CD14-positive monocyte (primary cell): ENCODE measurements around the gene LEAP2. TPM values are rescaled to one million over a fixed set of nuclear protein-coding genes. Genes with fewer than 3 reads are reported as not detected.
A peak's percentile ranks its signal among the peaks of the same experiment; 100 is the strongest.

ENCODE experiments used
- DNase-seq, 3 donors: peaks; one replicate each; pipeline ENCODE4 v3.0.0-alpha.2; 2011 to 2022
- H2AFZ ChIP-seq: 2 replicates; pipeline ENCODE4 v1.6.0; 2012; ENCODE audit warnings: mild to moderate bottlenecking, low read depth, low read length, inconsistent platforms; ENCODE audit not compliant: insufficient read depth, poor library complexity, severe bottlenecking
- H3K27ac ChIP-seq, 2 donors: 1 replicate in 1 of 2; 2 replicates in 1 of 2; pipeline ENCODE4 v1.5.1; 2012 to 2013; ENCODE audit warnings: low read length in 2 of 2, control low read depth in 1 of 2, inconsistent platforms in 1 of 2, low read depth in 1 of 2, mild to moderate bottlenecking in 1 of 2
- H3K27me3 ChIP-seq, 2 donors: one replicate each; pipeline versions ENCODE4 v1.6.0 to v1.6.1; 2011 to 2013; ENCODE audit warnings: low read length in 2 of 2; ENCODE audit not compliant: control insufficient read depth in 2 of 2, insufficient read depth in 2 of 2
- H3K36me3 ChIP-seq, 2 donors: replicated peaks in 1 of 2; 1 replicate in 1 of 2; 2 replicates in 1 of 2; pipeline versions ENCODE4 v1.5.1 to v1.6.1; 2012 to 2013; ENCODE audit warnings: low read length in 2 of 2, control low read depth in 1 of 2, inconsistent platforms in 1 of 2, mild to moderate bottlenecking in 1 of 2; ENCODE audit not compliant: insufficient read depth in 2 of 2, control insufficient read depth in 1 of 2
- H3K4me1 ChIP-seq, 2 donors: 1 replicate in 1 of 2; 2 replicates in 1 of 2; pipeline versions ENCODE4 v1.5.1 to v1.6.1; 2012 to 2013; ENCODE audit warnings: low read length in 2 of 2, control low read depth in 1 of 2, inconsistent platforms in 1 of 2, mild to moderate bottlenecking in 1 of 2, moderate library complexity in 1 of 2; ENCODE audit not compliant: insufficient read depth in 2 of 2, control insufficient read depth in 1 of 2
- H3K4me2 ChIP-seq: replicated peaks from 2 replicates; pipeline ENCODE3; 2012; ENCODE audit warnings: low read length, moderate library complexity, mild to moderate bottlenecking; ENCODE audit not compliant: poor library complexity, severe bottlenecking; ENCODE audit errors: extremely low read depth
- H3K4me3 ChIP-seq, 3 experiments: fragments of 200-600 bp in 1 of 3; sonication (generic) in 1 of 3; replicated peaks in 1 of 3; 1 replicate in 2 of 3; 2 replicates in 1 of 3; pipeline ENCODE4 v1.5.1; 2011 to 2013; ENCODE audit warnings: low read length in 3 of 3, mild to moderate bottlenecking in 3 of 3, control low read depth in 2 of 3, low read depth in 2 of 3, inconsistent platforms in 1 of 3, moderate library complexity in 1 of 3
- H3K79me2 ChIP-seq: 2 replicates; pipeline ENCODE4 v1.6.0; 2012; ENCODE audit warnings: mild to moderate bottlenecking, control low read depth, inconsistent platforms, low read length, moderate library complexity; ENCODE audit not compliant: insufficient read depth
- H3K9ac ChIP-seq: 2 replicates; pipeline ENCODE4 v1.6.0; 2017; ENCODE audit warnings: low read length, mild to moderate bottlenecking; ENCODE audit not compliant: insufficient read depth, poor library complexity, severe bottlenecking
- H3K9me3 ChIP-seq, 2 donors: replicated peaks in 1 of 2; 1 replicate in 1 of 2; 2 replicates in 1 of 2; pipeline versions ENCODE4 v1.5.1 to v1.6.1; 2012 to 2013; ENCODE audit warnings: low read length in 2 of 2, control low read depth in 1 of 2; ENCODE audit not compliant: control insufficient read depth in 1 of 2, insufficient read depth in 1 of 2
- H4K20me1 ChIP-seq: 2 replicates; pipeline ENCODE4 v1.6.0; 2012; ENCODE audit warnings: mild to moderate bottlenecking, low read length, control low read depth, moderate library complexity; ENCODE audit not compliant: insufficient read depth
- H3K27ac Mint-ChIP-seq, 7 donors: one replicate each; pipeline ENCODE4 v1.8.0; 2020; ENCODE audit warnings: mild to moderate bottlenecking in 7 of 7, mixed read lengths in 7 of 7, moderate library complexity in 6 of 7, inconsistent platforms in 2 of 7
- H3K27me3 Mint-ChIP-seq, 3 donors: one replicate each; pipeline ENCODE4 v1.8.0; 2021 to 2022; ENCODE audit warnings: low read depth in 3 of 3, mild to moderate bottlenecking in 3 of 3, mixed read lengths in 3 of 3, moderate library complexity in 3 of 3, inconsistent platforms in 1 of 3
- H3K36me3 Mint-ChIP-seq, 2 donors: one replicate each; pipeline ENCODE4 v1.8.0; 2020; ENCODE audit warnings: mixed read lengths in 2 of 2, inconsistent platforms in 1 of 2, mild to moderate bottlenecking in 1 of 2
- H3K4me1 Mint-ChIP-seq: one replicate; pipeline ENCODE4 v1.8.0; 2020; ENCODE audit warnings: mild to moderate bottlenecking, mixed read lengths
- H3K4me3 Mint-ChIP-seq, 2 donors: one replicate each; pipeline ENCODE4 v1.8.0; 2020; ENCODE audit warnings: mild to moderate bottlenecking in 2 of 2, mixed read lengths in 2 of 2, moderate library complexity in 1 of 2
- H3K9me3 Mint-ChIP-seq, 7 donors: one replicate each; pipeline ENCODE4 v1.8.0; 2020 to 2022; ENCODE audit warnings: mixed read lengths in 7 of 7, mild to moderate bottlenecking in 6 of 7, moderate library complexity in 6 of 7, inconsistent platforms in 2 of 7
- WGBS: methylation state at CpG from one replicate; pipeline ENCODE4 v1.1.5; 2013; ENCODE audit warnings: missing lambda C conversion rate; ENCODE audit not compliant: insufficient coverage; 5-methylcytosine and 5-hydroxymethylcytosine counted together
- intact Hi-C, 2 donors: fragments of 100-400 bp; cut with micrococcal nuclease; formaldehyde crosslinking; loops; one replicate each; pipeline versions ENCODE4 v1.15.0 to v1.15.1; 2023
- polyA plus RNA-seq, 3 donors: library from polyadenylated mRNA; depleted of rRNA in 1 of 3; unstranded in 2 of 3; stranded (reverse) in 1 of 3; fragments of 300-500 nt in 2 of 3; fragments of >200 nt in 1 of 3; fragmentation: Illumina TruSeq in 2 of 3; gene quantifications; 1 replicate in 2 of 3; 2 replicates in 1 of 3; pipeline ENCODE4 v1.2.3, GENCODE V29; 2012 to 2021
- TF ChIP-seq, protein P1 (sequence below): fragments of 200-600 bp; IDR thresholded peaks from one replicate; pipeline ENCODE4 v1.8.0; 2022; ENCODE audit warnings: antibody characterized with exemption, mild to moderate bottlenecking

The LEAP2 gene
- polyA plus RNA-seq, 3 donors, result 0.59 to 2.3 (median 0.88) TPM

DNA sequence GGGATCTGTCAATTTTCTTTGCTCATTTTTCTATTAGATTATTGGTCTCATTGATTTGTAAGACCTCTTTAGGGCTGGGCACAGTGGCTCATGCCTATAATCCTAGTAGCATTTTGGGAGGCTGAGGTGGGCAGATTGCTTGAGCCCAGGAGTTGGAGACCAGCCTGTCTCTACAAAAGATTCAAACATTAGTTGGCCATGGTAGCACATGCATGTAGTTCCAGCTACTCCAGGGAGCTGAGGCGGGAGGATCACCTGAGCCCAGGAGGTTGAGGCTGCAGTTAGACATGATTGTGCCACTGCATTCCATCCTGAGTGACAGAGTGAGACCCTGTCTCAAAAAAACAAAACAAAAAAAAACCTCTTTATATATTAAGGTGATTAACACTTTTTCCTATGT is 36.6 kb upstream of the LEAP2 start:
- H3K27ac Mint-ChIP-seq, result peak overlapping the region; percentile 64 to 92 (median 87)
- peak overlapping the region; percentile 11 for H3K4me2 ChIP-seq

DNA sequence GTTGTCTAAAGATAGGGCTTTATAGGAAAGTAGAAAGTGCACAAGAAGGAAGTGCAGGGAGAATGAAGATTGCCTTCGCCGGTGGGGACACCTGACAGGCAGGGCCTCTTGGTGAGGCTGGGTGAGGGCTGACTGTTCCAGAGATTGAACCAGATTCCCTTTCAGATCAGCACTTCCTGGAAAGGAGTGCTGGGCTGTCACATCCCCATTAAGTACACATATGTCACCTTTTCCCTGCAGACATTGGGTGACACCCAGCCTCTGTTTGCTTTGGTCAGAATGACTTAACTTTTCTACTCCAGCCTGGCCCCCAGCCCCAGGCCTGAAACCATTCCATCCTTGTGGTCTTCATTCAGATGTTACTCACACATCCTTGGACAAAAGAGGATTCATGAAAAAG is 35.6 kb upstream of the LEAP2 start:
- no peaks in the 10 kb centered on the region for H3K36me3 ChIP-seq
- Mint-ChIP-seq H3K36me3 (no peaks in the 10 kb centered on the region), H3K9me3 (peaks cover 0 to 2% (median 0%) of the 10 kb centered on the region in 7 donors), H3K4me3 (peak overlapping the region in 1 of 2 donors; percentile 13), H3K27ac (peak overlapping the region; percentile 52 to 92 (median 85)), H3K27me3 (peaks cover 0 to 4% (median 2%) of the 10 kb centered on the region in 3 donors), H3K4me1 (peaks cover 63% of the 10 kb centered on the region)
- no peak overlapping the region for H3K4me2 ChIP-seq
- H2AFZ ChIP-seq, result no peak overlapping the region
- intact Hi-C loops, result no loop called here
- H3K9me3 ChIP-seq, result no peaks in the 10 kb centered on the region
- H4K20me1 ChIP-seq, result no peaks in the 10 kb centered on the region
- H3K79me2 ChIP-seq, result no peaks in the 10 kb centered on the region
- no peak for DNase-seq
- H3K27ac ChIP-seq, result peak overlapping the region in 1 of 2 donors; percentile 63
- no peak overlapping the region for H3K9ac ChIP-seq
- H3K27me3 ChIP-seq, result no peaks in the 10 kb centered on the region
- H3K4me3 ChIP-seq, result no peak overlapping the region
- 42% methylated on average over 2 of the region's 2 CpGs for WGBS
- H3K4me1 ChIP-seq, result peaks cover 64 to 67% of the 10 kb centered on the region in 2 donors
- TF ChIP-seq, protein P1, sequence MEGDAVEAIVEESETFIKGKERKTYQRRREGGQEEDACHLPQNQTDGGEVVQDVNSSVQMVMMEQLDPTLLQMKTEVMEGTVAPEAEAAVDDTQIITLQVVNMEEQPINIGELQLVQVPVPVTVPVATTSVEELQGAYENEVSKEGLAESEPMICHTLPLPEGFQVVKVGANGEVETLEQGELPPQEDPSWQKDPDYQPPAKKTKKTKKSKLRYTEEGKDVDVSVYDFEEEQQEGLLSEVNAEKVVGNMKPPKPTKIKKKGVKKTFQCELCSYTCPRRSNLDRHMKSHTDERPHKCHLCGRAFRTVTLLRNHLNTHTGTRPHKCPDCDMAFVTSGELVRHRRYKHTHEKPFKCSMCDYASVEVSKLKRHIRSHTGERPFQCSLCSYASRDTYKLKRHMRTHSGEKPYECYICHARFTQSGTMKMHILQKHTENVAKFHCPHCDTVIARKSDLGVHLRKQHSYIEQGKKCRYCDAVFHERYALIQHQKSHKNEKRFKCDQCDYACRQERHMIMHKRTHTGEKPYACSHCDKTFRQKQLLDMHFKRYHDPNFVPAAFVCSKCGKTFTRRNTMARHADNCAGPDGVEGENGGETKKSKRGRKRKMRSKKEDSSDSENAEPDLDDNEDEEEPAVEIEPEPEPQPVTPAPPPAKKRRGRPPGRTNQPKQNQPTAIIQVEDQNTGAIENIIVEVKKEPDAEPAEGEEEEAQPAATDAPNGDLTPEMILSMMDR, result no peak

More for the DNA sequence above, 36.6 kb upstream of the LEAP2 start:
- no peaks in the 10 kb centered on the region for H3K27me3 ChIP-seq
- DNase-seq, result no peak
- H4K20me1 ChIP-seq, result no peaks in the 10 kb centered on the region
- no peak overlapping the region for H2AFZ ChIP-seq
- peaks cover 0 to 2% (median 0%) of the 10 kb centered on the region in 7 donors for H3K9me3 Mint-ChIP-seq
- H3K27me3 Mint-ChIP-seq, result peaks cover 2 to 10% (median 3%) of the 10 kb centered on the region in 3 donors
- peaks cover 61% of the 10 kb centered on the region for H3K4me1 Mint-ChIP-seq
- H3K4me3 ChIP-seq, result no peak overlapping the region
- H3K27ac ChIP-seq, result peak overlapping the region in 1 of 2 donors; percentile 63
- H3K4me3 Mint-ChIP-seq, result no peak overlapping the region
- TF ChIP-seq, protein P1, result no peak
- H3K36me3 Mint-ChIP-seq, result no peaks in the 10 kb centered on the region
- H3K4me1 ChIP-seq, result peaks cover 61 to 62% of the 10 kb centered on the region in 2 donors
- no peaks in the 10 kb centered on the region for H3K79me2 ChIP-seq
- H3K9ac ChIP-seq, result no peak overlapping the region
- intact Hi-C loops, result no loop called here
- no peaks in the 10 kb centered on the region for H3K9me3 ChIP-seq
- H3K36me3 ChIP-seq, result no peaks in the 10 kb centered on the region
- WGBS, result no CpG with 5 or more reads among the region's 1 CpG
